Liver (tissue), 9 donors: ENCODE measurements around the gene BEST4. TPM values are rescaled to one million over a fixed set of nuclear protein-coding genes. Genes with fewer than 3 reads are reported as not detected.
"Not testable (repeated sequence)": the region's sequence is repeated elsewhere in the genome, so short reads cannot be mapped to it uniquely, and the experiment has no call there.

Source experiments
- DNase-seq: peaks from one replicate; pipeline ENCODE4 v3.0.0-alpha.2; 2017; ENCODE audit warnings: low spot score
- H3K27ac ChIP-seq, 2 donors: one replicate each; pipeline ENCODE4 v1.7.0; 2013; ENCODE audit warnings: inconsistent platforms in 2 of 2, low read length in 2 of 2, control low read depth in 1 of 2, low read depth in 1 of 2, mild to moderate bottlenecking in 1 of 2
- H3K27me3 ChIP-seq, 4 donors: one replicate each; pipeline versions ENCODE4 v1.6.1 to v1.7.0; 2013; ENCODE audit warnings: low read length in 3 of 4, inconsistent platforms in 1 of 4, mild to moderate bottlenecking in 1 of 4, moderate library complexity in 1 of 4; ENCODE audit not compliant: control insufficient read depth in 4 of 4, insufficient read depth in 4 of 4
- H3K36me3 ChIP-seq, 4 donors: one replicate each; pipeline versions ENCODE4 v1.6.1 to v1.7.0; 2013; ENCODE audit warnings: low read length in 3 of 4, mild to moderate bottlenecking in 3 of 4, low read depth in 1 of 4, moderate library complexity in 1 of 4; ENCODE audit not compliant: control insufficient read depth in 4 of 4, insufficient read depth in 3 of 4
- H3K4me1 ChIP-seq, 4 donors: one replicate each; pipeline versions ENCODE4 v1.6.1 to v1.7.0; 2013; ENCODE audit warnings: low read length in 3 of 4, mild to moderate bottlenecking in 3 of 4, moderate library complexity in 1 of 4; ENCODE audit not compliant: control insufficient read depth in 4 of 4, insufficient read depth in 4 of 4
- H3K4me3 ChIP-seq, 3 donors: one replicate each; pipeline versions ENCODE4 v1.6.1 to v1.7.0; 2013; ENCODE audit warnings: low read length in 3 of 3, control low read depth in 1 of 3, low read depth in 1 of 3, mild to moderate bottlenecking in 1 of 3
- H3K9ac ChIP-seq, 2 donors: one replicate each; pipeline ENCODE4 v1.7.0; 2013; ENCODE audit warnings: low read length in 2 of 2, mild to moderate bottlenecking in 2 of 2, moderate library complexity in 2 of 2, control low read depth in 1 of 2, low read depth in 1 of 2
- H3K9me3 ChIP-seq, 4 donors: one replicate each; pipeline versions ENCODE4 v1.6.1 to v1.7.0; 2013; ENCODE audit warnings: low read length in 3 of 4; ENCODE audit not compliant: control insufficient read depth in 4 of 4
- CTCF ChIP-seq: fragments of 150-350 bp; IDR thresholded peaks from 2 replicates; pipeline ENCODE4 v1.5.1; 2017; ENCODE audit warnings: improper control_type of control experiment, low read depth, low read length; ENCODE audit not compliant: missing input control
- EGR1 ChIP-seq, 2 donors: IDR thresholded peaks; 2 replicates each; pipeline ENCODE4 v1.6.1; 2016 to 2018; ENCODE audit warnings: antibody characterized with exemption in 2 of 2, low read depth in 2 of 2
- FOXA1 ChIP-seq: IDR thresholded peaks from 2 replicates; pipeline ENCODE4 v1.6.1; 2016; ENCODE audit warnings: antibody characterized with exemption
- GABPA ChIP-seq, 2 donors: IDR thresholded peaks in 1 of 2; conservative IDR thresholded peaks in 1 of 2; 2 replicates each; pipeline ENCODE4 v1.6.1; 2016; ENCODE audit warnings: antibody characterized with exemption in 2 of 2, mild to moderate bottlenecking in 1 of 2, moderate library complexity in 1 of 2
- HNF4A ChIP-seq, 2 donors: conservative IDR thresholded peaks; 2 replicates each; pipeline ENCODE4 v1.6.1; 2016; ENCODE audit warnings: antibody characterized with exemption in 2 of 2, mild to moderate bottlenecking in 2 of 2
- HNF4G ChIP-seq: IDR thresholded peaks from 2 replicates; pipeline ENCODE4 v1.6.1; 2016; ENCODE audit warnings: antibody characterized with exemption
- JUND ChIP-seq, 2 donors: IDR thresholded peaks; 2 replicates each; pipeline ENCODE4 v1.6.1; 2016; ENCODE audit warnings: antibody characterized with exemption in 2 of 2
- NR2F2 ChIP-seq: IDR thresholded peaks from 2 replicates; pipeline ENCODE4 v1.6.1; 2016; ENCODE audit warnings: antibody characterized with exemption
- RAD21 ChIP-seq, 2 donors: IDR thresholded peaks; 2 replicates each; pipeline ENCODE4 v1.6.1; 2016; ENCODE audit warnings: antibody characterized with exemption in 2 of 2, mild to moderate bottlenecking in 2 of 2
- REST ChIP-seq: IDR thresholded peaks from 2 replicates; pipeline ENCODE4 v1.6.1; 2016; ENCODE audit warnings: antibody characterized with exemption, mild to moderate bottlenecking
- RXRA ChIP-seq, 2 donors: IDR thresholded peaks; 2 replicates each; pipeline ENCODE4 v1.6.1; 2017 to 2018; ENCODE audit warnings: antibody characterized with exemption in 2 of 2, mild to moderate bottlenecking in 1 of 2
- SP1 ChIP-seq: IDR thresholded peaks from 2 replicates; pipeline ENCODE4 v1.6.1; 2018; ENCODE audit warnings: antibody characterized with exemption, mild to moderate bottlenecking
- TAF1 ChIP-seq: conservative IDR thresholded peaks from 2 replicates; pipeline ENCODE4 v1.6.1; 2016; ENCODE audit warnings: antibody characterized with exemption, mild to moderate bottlenecking
- YY1 ChIP-seq: IDR thresholded peaks from 2 replicates; pipeline ENCODE4 v1.6.1; 2016; ENCODE audit warnings: antibody characterized with exemption, mild to moderate bottlenecking
- WGBS: extraction: QIAGEN DNeasy Blood & Tissue Kit; methylation state at CpG from one replicate; pipeline ENCODE4 v1.1.7; 2013; 5-methylcytosine and 5-hydroxymethylcytosine counted together
- polyA plus RNA-seq, 2 donors: library from polyadenylated mRNA; stranded (reverse) in 1 of 2; unstranded in 1 of 2; fragments of 200-250 nt in 1 of 2; fragments of >200 nt in 1 of 2; fragmentation: Nextera tagmentation in 1 of 2; extraction: Ambion mirVana in 1 of 2; gene quantifications; one replicate each; pipeline versions ENCODE4 v1.2.1 to v1.2.3, GENCODE V29; 2013 to 2015
- total RNA-seq, 2 donors: library from RNA; depleted of rRNA; stranded (reverse); fragments of >200 nt; gene quantifications; one replicate each; pipeline ENCODE4 v1.2.3, GENCODE V29; 2014
- TF ChIP-seq, protein P1 (sequence below): IDR thresholded peaks from 2 replicates; pipeline ENCODE4 v1.6.1; 2016; ENCODE audit warnings: antibody characterized with exemption
- TF ChIP-seq, protein P2 (sequence below): IDR thresholded peaks from 2 replicates; pipeline ENCODE4 v1.6.1; 2016; ENCODE audit warnings: antibody characterized with exemption
- donor health status: healthy.
- donor health status: healthy.
- donor health status: healthy.
- donor health status: healthy.
- donor health status: healthy.

The BEST4 gene
- total and polyA plus RNA-seq, 4 donors = 0.05 TPM; not detected in 3

DNA sequence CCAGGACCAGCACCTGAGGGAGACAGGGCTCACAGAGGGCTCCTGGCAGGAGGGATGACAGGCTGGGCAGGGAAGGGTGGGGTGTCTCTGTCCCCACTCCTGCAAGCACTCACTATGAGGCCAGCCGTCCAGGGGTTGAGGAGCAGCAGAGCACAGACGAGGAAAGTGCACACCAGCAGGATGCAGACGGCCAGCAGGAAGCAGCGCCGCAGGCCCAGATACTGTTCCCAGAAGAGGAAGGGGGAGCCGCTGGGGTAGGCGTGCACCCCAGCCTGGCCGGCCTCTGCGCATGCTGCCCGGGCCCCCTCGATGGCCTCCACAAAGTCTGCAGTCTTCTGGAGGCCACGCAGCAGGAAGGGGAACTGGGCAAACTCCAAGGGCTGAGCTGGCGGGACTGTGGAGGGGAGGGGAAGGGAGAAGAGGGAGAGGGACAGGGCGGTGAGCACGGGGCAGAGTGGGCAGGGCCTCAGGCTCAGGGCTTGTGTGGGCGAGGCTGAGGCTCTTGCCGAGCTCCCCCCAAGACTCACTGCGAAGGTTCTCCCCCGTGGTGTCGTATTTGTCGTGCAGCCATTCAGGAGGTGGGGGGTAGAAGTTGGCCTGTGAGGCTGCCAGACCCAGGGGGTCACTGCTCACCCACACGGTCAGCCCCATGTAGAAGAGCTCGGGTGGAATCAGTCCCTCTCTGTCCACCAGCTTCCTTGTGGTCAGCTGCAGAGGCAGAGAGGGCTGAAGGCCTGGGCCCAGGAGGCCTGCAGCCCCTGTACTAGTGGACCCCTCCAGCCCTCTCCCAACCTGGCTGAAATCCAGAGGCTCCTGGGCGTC, 38.6 kb upstream of the BEST4 start:
- WGBS = 62% methylated on average over 24 of the region's 24 CpGs
- DNase-seq = no peak
- peaks cover 0 to 3% (median 1%) of the 10 kb centered on the region in 4 donors for H3K4me1 ChIP-seq
- TF ChIP-seq TAF1 (no peak), REST (no peak), RAD21 (IDR thresholded peaks at IDR 0.05) (no peak), EGR1 (IDR thresholded peaks at IDR 0.05; ENCODE audit: low read depth in 2 of 2) (no peak), YY1 (no peak), JUND (IDR thresholded peaks at IDR 0.05) (no peak), NR2F2 (no peak), SP1 (no peak), GABPA (IDR thresholded peaks at IDR 0.05 in 1 of 2, conservative IDR thresholded peaks at IDR 0.05 in 1 of 2) (no peak), CTCF (no peak), RXRA (IDR thresholded peaks at IDR 0.05) (no peak), HNF4G (no peak), FOXA1 (no peak), HNF4A (conservative IDR thresholded peaks at IDR 0.05) (no peak)
- TF ChIP-seq, protein P1, sequence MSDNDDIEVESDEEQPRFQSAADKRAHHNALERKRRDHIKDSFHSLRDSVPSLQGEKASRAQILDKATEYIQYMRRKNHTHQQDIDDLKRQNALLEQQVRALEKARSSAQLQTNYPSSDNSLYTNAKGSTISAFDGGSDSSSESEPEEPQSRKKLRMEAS = no peak
- TF ChIP-seq, protein P2, sequence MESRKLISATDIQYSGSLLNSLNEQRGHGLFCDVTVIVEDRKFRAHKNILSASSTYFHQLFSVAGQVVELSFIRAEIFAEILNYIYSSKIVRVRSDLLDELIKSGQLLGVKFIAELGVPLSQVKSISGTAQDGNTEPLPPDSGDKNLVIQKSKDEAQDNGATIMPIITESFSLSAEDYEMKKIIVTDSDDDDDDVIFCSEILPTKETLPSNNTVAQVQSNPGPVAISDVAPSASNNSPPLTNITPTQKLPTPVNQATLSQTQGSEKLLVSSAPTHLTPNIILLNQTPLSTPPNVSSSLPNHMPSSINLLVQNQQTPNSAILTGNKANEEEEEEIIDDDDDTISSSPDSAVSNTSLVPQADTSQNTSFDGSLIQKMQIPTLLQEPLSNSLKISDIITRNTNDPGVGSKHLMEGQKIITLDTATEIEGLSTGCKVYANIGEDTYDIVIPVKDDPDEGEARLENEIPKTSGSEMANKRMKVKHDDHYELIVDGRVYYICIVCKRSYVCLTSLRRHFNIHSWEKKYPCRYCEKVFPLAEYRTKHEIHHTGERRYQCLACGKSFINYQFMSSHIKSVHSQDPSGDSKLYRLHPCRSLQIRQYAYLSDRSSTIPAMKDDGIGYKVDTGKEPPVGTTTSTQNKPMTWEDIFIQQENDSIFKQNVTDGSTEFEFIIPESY = no peak
- H3K4me3 ChIP-seq = no peak overlapping the region
- no peak overlapping the region for H3K9ac ChIP-seq
- peak overlapping the region in 1 of 2 donors; percentile 21 for H3K27ac ChIP-seq
- H3K27me3 ChIP-seq = no peaks in the 10 kb centered on the region
- H3K9me3 ChIP-seq = no peaks in the 10 kb centered on the region
- H3K36me3 ChIP-seq = no peaks in the 10 kb centered on the region

- not testable (repeated sequence) for DNase-seq, H3K9me3 ChIP-seq, H3K9ac ChIP-seq, H3K36me3 ChIP-seq, H3K27me3 ChIP-seq, H3K27ac ChIP-seq, H3K4me3 ChIP-seq
- peaks cover 2 to 18% (median 9%) of the 10 kb centered on the region in 4 donors for H3K4me1 ChIP-seq
- WGBS = 96% methylated on average over 6 of the region's 6 CpGs
These were observed 36.4 kb upstream of the BEST4 start for GRCh38 chr1:44824392-44824791.
